Activated CD4-positive, alpha-beta T cell treated with anti-CD3 and anti-CD28 coated beads, Interleukin-2, amount 50 U/mL, for 1 hour (primary cell): ENCODE data around the gene PELI3.
A peak's percentile ranks its signal among the peaks of the same experiment; 100 is the strongest.
"Not testable (repeated sequence)": the region's sequence is repeated elsewhere in the genome, so short reads cannot be mapped to it uniquely, and the experiment has no call there.

ENCODE experiments used
- DNase-seq: peaks from one replicate; pipeline ENCODE4 v3.0.0-alpha.2; 2020

Gene PELI3

DNA sequence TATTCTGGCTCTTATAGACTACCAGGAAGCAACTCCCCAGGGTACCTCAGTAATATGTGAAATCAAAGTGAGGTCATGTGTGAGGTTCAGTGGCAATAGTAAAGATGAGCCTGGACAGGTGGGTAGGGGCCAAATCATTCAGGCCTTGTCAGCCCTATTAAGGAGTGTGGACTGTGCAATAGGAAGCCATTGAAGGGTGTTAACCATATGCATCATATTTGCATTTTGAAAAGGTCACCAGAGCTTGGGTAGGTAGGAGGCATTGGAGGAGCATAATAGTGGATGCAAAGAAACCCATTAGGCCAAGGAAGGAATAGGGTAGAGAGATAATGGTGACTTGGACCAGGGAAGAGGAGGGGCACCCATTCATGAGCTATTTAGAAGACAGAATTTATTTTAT, 19.7 kb upstream of the PELI3 start:
- no peak for DNase-seq

DNA sequence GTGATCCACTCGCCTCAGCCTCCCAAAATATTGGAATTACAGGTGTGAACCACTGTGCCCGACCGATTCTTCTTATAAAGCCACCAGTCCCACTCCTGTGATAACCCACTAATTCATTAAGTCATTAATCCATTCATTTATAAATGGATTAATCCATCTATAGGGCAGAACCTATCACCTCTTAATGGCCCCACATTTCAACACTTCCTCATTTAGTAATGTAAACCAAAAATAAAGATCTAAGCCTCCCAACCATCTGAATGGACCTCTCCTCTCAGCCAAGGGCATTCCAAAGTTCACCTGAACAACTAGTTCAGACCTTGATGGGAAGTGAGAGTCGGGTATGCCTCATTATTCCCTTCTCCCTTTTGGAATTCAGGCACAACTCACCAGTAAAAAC, 18.2 kb upstream of the PELI3 start:
- no peak for DNase-seq

DNA sequence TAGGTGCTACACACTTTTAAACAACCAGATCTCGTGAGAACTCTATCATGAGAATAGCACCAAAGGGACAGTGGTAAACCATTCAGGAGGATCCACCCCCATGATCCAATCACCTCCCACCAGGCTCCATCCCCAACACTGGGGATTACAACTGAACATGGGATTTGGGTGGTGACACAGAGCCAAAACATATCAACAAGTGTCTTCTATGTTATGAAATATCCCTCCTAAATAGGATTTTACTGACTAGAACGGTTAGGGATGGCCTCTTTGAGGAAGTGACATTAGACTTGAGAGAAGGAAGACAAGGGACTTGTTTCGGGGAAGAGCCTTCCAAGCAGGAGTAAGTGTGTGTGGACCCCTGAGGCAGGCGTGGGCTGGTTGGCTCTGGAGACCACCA, 16.1 kb upstream of the PELI3 start:
- DNase-seq, result no peak

DNA sequence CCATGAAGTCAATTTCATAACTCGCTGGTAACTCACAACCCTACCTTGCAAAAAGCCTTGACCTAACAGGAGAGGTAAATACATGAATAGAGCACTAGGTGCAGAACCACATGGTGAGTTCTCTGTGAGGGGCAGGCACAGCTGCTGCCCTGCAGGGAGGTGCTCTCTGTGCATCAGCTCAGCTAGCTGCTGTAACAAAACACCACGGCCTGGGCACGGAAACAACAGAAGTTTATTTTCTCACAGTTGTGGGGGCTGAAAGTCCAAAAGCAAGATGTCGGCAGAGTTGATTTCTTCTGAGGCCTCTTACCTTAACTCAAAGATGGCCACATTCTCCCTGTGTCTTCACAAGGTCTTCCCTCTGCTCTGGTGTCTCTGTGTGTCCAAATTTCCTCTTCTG, 15.0 kb upstream of the PELI3 start:
- DNase-seq, result no peak

DNA sequence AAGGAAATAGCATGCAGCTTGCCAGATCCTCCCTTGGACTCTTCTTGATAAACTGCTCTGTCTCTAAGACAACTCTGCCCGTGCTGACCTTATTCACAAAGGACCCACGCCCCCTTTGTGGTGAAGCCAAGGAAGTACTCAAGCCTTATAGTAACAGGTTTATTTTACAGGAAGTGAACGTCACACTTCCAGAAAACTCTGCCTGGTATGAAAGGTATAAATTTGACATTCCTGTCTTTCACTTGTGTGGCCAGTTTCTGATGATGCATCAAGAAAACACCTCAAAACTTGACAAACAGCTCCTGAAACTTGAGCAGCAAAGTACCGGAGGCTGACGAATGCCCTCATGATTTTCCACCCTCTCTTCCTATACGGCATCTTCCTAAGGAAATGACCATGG, 12.5 kb upstream of the PELI3 start:
- DNase-seq, result no peak

DNA sequence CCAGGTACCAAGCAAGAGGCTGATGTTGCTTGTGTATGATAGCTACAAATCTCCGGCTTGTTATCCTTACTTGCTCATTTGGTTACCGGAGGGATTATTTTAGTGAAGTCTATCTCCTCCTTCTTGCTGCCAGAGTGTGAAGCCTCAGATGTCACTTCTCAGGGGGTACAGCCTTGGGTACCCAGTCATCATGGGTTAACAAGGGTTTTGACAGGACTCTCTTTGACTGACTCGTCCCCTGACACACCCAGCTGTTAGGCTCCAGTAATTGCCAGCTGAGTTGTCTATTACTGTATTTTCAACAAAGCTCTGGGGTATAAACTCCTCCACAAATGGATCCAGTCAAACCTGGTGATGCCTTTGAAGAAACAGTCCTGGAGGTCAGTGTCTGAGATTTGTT, 11.9 kb upstream of the PELI3 start:
- DNase-seq, result no peak

DNA sequence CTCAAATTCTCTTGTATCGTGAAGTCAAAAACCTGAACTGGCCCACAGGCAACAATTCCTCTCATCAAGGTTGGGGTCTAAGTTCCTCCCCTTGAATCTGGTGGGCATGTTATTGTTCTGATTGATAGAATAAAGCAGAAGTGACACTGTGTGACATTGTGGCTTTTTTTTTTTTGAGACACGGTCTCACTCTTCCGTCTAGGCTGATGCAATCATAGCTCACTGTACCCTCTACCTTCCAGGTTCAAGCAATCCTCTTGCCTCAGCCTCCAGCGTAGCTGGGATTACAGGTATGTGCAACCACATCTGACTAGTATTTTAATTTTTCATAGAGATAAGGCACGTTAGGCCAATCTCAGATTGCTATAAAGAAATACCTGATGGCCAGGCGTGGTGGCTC, 8.9 kb upstream of the PELI3 start:
- DNase-seq, result no peak

DNA sequence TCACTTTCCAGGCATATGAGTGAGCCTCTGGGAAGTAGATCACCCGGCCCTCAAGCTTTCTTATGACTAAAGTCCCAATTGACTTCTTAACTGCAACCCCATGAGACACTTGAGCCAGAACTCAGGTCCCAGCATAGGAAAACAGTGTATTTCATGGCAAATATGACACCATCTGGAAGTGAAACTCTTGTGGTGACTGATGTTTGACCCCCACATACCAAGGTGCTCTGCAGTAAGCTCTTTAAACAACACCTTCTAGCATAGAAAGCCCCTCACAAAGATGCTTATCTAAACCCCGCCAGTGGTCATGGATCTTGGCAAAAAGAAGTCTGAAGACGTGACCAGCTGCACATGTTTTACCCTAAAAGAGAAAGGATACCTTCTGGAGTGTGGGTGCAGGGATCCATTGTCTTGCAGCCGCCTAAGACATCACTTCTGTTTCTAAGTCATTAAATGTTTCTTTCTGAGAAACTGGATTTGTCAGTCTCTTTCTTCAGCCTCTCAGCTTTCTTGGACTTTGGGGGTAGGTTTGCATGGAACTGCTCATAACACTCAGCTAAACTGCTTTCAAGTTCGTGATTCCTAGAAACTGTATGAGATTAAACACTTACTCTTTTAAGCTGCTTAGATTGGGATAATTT, 7.4 kb upstream of the PELI3 start:
- DNase-seq, result no peak

DNA sequence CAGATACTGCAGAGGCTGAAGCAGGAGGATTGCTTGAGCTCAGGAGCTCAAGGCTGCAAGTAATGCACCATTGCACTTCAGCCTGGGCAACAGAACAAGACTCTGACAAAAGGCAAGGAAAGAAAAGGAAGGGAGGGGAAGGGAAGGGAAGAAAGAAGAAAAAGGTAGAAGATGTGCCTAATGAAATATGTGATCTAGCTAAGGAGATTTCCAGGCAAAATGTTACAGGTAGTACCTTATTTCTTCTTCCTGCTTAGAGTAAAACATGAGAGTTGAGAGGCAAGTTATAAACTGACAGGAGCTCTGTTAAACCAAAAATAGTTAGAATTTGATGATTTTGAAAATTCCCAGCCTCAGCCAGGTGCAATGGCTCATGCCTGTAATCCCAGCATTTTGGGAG, 4.7 kb upstream of the PELI3 start:
- no peak for DNase-seq

DNA sequence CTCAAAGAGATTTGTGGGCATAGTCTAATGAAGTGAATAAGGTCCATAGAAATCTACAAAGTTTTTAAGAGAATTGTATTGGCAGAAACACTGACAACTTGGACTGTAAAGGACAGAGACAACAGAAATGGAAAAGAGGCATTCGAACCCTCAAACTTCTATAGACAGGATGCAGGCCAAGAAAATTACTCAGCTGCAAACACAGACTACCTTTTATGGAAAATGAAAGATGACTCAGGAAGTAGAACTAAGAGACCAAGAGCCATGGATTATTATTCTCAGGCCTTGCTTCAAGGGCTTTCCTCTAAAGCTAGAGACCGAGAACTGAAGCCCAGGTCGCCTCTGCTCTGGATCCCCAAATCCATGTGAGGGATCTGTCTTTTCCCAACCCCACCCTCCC, 3.8 kb upstream of the PELI3 start:
- DNase-seq, result no peak

DNA sequence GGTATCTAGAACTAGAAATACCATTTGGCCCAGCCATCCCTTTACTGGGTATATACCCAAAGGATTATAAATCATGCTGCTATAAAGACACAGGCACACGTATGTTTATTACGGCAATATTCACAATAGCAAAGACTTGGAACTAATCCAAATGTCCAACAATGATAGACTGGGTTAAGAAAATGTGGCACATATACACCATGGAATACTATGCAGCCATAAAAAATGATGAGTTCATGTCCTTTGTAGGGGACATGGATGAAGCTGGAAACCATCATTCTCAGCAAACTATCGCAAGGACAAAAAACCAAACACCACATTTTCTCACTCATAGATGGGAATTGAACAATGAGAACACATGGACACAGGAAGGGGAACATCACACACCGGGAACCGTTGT, 2.6 kb upstream of the PELI3 start:
- not testable (repeated sequence) for DNase-seq

DNA sequence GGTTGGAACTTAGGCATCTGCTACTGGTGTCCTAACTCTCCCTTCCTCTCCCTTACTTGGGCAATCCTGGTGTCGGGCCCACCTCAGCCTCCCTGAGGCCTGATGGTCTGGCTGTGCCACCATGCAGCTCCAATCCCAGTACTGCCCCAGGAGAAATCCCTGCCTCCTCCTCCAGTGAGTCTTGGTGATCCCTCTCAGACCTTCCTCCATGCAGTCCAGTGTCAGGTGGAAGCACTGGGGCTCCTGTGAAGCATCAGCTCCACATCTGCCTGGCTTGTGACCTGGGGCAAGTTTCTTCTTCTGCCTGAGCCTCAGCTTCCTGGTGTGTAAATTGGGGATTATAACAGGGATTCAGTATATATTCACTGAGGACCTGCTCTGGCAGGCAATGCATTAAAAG, 1.8 kb upstream of the PELI3 start:
- no peak for DNase-seq

DNA sequence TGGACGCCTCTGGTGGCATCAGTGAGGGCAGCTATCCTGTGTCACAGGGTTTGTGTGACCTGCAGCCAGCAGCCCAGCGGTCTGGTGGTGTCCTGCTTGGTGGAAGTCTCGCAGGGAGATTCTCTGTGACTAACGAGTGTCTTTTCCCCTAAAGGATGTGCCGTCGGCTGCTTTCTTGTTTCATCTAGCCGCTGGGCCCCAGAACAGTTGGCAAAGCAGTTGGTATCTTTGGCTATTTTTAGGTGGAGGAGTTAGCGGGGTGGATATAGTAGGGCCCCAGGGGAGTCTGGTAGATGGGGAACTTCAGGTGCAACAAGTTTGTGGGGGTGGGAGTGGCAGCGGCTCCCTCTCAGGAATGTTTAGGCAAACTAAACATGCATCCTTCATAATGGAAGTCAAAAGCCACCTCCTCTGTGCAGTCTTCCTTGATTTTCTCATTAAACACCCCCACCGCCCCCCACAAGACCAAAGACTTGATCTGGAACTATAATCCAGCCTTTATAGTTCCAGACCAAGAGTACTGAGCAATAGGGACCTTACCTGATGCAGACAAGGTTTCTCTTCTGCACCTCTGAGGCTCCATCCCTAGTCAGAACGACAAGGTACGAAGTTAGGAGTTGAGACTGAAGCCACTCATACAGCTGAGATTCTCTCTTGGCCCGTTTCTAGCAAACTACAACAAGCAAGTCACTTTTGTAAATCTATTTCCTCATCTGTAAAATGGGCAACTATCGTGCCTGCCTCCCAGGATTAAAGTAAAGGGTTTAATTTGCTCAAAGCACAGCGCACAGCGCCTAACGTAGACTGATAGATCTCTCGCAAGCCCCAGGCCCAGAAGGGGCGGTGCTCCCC, 1.1 kb upstream of the PELI3 start:
- no peak for DNase-seq

DNA sequence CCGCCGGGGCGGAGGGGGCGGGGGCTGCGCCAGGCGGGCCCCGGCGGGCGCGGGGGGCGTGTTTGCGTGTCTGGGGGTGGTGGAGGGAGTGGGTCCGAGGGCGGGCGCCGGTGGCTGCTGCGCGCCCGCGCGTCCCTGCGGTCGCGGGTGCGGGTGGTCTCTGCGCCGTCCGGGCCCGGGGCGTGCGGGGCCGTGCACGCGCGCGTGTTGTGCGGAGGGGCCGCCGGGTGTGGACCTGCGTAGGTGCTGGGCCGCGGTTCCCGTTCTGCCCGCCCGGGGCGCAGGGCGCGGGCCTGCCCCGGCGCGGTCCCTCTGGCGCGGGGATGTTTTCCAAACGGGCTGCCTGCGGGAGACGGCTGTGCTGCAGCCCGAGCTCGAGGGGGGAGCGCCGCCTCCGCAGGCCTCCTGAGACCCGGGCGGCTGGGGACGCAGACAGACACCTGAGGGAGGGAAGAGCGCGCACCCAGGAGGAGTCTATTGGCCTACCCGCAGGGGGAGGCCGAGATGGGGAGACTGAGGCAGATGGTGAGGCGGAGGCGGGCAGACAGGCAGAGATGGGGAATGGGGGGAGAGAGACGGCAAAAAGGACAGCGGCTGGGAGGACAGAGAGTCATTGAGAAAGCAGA, 442 bp downstream of the PELI3 start:
- peak; percentile 46 for DNase-seq

DNA sequence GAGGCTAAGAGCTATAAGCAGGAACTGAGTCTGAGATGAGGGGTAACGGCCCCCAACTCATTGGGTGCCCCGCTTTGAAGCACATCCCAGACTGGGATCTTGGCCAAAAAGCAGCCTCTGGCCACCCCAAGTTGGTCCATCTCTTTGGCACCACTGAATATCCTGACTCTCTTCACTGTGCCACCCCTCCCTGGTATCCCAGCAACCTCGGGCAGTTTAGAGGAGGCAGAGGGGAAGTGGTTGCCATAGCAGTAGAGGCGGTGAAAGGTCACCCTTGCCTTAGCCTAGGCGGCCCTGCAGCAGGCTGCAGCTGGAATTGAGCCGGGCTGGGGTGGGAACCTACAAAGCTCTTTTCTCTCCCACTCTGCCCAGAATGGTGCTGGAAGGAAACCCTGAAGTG, 1.1 kb downstream of the PELI3 start:
- DNase-seq, result no peak

DNA sequence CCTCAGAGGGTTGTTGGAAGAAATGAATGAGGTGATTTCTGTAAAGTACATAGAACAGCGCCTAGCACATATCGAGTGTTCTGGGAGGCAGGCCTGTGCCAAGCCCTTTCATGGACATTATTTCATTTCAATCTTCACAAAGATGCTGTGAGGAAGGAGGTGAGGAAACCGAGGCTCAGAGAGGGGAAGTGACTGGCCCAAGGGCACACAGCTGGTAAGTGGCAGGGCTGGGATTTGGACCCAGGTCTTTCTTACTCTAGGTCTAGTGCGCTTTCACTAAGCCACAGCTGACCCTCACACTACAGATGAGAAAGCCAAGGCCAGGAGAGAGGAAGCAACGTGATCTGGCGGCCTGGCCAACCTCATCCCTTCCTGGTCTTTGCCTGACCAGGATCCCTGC, 2.0 kb downstream of the PELI3 start:
- DNase-seq, result no peak

DNA sequence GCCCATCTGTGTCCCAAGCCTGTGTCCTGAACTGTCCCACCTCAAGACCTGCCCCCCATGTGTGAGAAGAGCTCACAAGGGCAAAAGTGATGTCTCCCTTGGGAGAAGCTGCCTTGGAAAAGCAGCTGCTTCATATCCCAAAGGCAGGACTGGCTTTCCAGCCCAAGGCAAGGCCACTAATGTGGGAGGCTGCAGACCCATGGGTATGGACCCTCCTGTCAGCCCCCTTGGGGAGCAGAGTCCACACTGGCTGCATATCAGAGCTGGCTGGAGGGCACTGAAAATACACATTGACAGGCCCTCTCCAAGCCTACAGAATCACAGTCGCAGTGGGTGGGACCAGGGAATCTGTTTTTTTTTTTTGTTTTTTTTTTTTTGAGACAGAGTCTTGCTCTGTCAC, 2.7 kb downstream of the PELI3 start:
- no peak for DNase-seq

DNA sequence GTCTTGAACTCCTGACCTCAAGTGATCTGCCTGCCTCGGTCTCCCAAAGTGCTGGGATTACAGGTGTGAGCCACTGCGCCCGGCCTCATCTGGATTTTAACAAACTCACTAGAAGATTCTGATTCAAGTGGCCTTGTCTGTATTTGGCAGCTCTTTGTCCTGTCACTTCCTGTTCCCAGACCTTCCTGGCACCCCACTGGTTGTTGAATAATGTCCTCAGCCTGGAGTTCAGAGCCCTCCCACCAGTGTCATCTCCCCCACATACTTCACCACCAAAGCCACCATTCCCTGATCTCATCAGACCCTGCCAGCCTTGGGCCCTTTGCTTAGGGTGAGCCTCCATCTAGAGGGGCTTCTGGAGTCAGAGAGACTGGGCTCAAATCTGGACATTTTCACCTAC, 3.3 kb downstream of the PELI3 start:
- DNase-seq, result no peak

DNA sequence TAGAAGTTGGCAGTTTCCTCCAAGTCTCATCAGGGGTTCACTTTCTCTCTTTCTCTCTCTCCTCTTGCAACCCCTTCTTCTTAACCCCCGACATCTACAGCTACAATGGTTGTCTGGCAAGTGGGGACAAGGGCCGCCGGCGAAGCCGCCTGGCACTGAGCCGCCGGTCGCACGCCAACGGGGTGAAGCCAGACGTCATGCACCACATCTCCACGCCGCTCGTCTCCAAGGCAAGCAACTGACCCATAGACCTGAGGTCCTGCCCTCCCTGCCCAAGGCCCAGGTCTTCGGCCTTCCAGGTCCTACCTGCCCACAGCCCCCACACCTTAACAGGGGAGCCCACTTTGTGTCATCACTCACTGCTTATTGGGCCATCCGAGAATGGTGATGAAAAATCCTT, 4.4 kb downstream of the PELI3 start:
- no peak for DNase-seq

DNA sequence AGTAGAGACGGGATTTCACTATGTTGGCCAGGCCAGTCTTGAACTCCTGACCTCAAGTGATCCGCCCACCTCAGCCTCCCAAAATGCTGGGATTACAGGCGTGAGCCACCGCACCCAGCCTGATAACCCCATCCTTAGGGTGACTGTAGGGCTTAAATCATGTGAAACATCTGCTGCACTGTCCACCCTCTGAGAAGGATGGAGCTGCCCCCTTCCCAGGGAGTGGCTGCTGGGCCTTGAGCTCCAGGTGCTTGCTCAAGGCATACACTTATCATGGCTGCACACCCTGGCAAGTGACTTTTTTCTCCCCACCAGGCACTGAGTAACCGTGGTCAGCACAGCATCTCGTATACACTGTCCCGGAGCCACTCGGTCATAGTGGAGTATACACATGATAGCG, 5.3 kb downstream of the PELI3 start:
- DNase-seq, result no peak

DNA sequence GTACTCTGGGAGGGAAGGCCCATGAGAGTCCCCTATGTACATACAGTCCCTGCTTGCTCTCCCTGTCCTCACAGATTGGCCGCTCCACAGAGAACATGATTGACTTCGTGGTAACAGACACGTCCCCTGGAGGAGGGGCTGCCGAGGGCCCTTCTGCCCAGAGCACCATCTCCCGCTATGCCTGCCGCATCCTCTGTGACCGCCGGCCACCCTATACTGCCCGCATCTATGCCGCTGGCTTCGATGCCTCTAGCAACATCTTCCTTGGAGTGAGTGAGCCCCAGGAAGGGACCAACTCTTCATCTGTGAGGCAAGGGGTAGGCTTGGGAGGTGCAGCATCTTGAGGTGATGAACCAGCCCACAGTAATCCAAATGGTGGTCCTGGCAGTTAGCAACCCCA, 6.5 kb downstream of the PELI3 start:
- DNase-seq, result no peak

DNA sequence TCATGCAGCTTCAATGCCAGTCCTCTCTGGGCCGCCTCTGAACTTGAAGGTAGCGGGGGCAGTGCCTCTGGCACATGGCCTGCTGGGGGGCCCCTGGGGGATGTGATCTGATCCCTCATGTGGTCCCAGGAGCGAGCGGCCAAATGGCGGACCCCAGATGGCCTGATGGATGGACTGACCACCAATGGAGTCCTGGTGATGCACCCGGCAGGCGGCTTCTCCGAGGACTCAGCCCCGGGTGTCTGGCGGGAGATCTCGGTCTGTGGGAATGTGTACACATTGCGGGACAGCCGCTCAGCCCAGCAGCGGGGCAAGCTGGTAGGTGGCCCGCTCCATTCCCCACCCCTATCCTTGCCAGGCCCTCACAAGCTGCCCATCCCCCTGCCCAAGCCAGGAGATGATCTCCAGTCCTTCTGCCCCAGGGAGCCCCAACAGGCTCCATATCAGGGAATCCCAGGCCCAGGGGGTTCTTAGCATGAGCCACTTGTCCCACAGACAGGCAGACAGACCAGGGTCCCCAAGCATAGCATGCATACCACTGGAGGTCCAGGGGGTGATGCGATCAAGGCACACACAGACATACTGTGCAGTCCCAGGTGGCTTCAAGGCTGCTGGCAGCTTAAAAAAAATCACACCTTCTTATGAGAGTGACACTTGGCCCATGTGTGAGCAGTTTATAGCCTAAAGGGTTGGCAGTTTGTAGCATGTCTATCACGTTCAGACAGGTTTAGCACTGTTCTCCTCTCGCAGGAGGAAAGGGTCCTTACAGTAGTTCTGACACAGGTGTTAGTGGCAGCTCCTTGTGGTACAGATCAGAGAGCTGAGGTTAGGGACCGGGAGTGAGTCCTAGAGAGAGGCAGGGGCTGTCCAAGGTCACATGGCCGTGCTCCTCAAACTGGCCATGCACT, 7.2 kb downstream of the PELI3 start:
- no peak for DNase-seq
